Body of pancreas (tissue), 4 donors: Measurements from ENCODE around the gene SLC39A7.

ENCODE experiments used
- CTCF ChIP-seq, 7 experiments: fragments of 450-650 bp in 4 of 7; fragments of 200-600 bp in 3 of 7; sonication (generic) in 3 of 7; IDR thresholded peaks; one replicate each; pipeline ENCODE4 v1.5.1; 2016 to 2019; ENCODE audit warnings: antibody characterized with exemption in 7 of 7
- POLR2A ChIP-seq, 3 donors: fragments of 450-650 bp; IDR thresholded peaks; one replicate each; pipeline ENCODE4 v1.6.1; 2016; ENCODE audit warnings: antibody characterized with exemption in 3 of 3, mild to moderate bottlenecking in 2 of 3

- no peak for TF ChIP-seq POLR2A (IDR thresholded peaks at IDR 0.05)
- no peak for TF ChIP-seq CTCF (IDR thresholded peaks at IDR 0.05)
Measured at GRCh38 chr6:33171880-33172687, 28.6 kb upstream of the SLC39A7 start.
